ENCODE measurements around the gene ATR.
"Not testable (repeated sequence)": the region's sequence is repeated elsewhere in the genome, so short reads cannot be mapped to it uniquely, and the experiment has no call there.

Gene ATR

DNA sequence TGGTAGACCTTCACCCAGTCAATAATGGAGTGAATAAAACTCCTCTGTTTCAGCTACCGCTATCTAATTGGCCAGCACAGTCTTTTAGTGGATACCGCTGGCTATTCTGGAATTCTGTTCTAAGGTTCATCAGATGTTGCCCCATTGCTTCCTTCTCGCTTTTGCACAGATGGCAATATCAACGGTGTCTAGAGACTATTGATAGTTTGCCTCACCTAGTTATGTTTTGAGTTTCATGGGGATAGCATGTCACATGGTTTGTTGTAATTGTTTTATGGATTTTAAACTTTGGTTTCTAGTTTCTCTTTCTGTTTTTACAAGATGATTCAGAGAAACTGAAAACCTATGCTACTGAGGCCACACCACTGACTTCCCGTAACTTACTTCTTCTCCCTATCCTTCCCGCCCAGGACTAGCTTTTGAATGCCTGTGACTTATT, 132.7 kb downstream of the ATR start:
- FAIRE-seq, result no peak

DNA sequence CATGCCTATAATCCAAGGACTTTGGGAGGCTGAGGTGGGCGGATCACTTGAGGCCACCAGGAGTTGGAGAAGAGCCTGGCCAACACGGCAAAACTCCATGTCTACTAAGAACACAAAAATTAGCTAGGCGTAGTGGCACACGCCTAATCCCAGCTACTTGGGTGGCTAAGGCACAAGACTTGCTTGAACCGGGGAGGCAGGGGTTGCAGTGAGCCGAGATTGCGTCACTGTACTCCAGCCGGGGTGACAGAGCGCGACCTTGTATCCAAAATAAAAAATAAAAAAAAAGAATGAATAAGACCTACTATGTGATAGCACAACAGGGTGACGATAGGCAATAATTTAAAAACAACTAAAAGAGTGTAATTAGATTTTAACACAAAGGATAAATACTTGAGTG, 134.2 kb downstream of the ATR start:
- FAIRE-seq, result no peak

DNA sequence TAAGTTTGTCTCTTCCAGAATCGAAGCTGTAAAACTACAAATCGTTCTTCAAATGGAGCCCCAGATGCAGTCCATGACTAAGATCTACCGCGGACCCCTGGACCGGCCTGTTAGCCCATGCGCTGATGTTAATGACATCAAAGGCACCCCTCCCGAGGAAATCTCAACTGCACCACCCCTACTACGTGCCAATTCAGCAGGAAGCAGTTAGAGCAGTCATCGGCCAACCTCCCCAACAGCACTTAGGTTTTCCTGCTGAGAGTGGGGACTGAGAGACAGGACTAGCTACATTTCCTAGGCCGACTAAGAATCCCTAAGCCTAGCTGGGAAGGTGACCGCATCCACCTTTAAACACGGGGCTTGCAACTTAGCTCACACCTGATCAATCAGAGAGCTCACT, 135.5 kb downstream of the ATR start:
- not testable (repeated sequence) for FAIRE-seq

DNA sequence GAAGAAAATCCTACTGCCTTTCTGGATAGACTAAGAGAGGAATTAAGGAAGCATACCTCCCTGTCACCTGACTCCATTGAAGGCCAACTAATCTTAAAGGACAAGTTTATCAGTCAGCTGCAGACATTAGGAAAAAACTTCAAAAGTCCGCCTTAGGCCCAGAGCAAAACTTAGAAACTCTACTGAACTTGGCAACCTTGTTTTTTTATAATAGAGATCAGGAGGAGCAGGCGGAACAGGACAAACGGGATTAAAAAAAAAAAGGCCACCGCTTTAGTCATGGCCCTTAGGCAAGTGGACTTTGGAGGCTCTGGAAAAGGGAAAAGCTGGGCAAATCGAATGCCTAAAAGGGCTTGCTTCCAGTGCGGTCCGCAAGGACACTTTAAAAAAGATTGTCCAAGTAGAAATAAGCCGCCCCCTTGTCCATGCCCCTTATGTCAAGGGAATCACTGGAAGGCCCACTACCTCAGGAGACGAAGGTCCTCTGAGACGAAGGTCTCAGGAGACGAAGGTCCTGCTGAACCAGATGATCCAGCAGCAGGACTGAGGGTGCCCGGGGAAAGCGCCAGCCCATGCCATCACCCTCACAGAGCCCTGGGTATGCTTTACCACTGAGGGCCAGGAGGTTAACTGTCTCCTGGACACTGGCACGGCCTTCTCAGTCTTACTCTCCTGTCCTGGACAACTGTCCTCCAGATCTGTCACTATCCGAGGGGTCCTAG, 138.9 kb downstream of the ATR start:
- not testable (repeated sequence) for FAIRE-seq

DNA sequence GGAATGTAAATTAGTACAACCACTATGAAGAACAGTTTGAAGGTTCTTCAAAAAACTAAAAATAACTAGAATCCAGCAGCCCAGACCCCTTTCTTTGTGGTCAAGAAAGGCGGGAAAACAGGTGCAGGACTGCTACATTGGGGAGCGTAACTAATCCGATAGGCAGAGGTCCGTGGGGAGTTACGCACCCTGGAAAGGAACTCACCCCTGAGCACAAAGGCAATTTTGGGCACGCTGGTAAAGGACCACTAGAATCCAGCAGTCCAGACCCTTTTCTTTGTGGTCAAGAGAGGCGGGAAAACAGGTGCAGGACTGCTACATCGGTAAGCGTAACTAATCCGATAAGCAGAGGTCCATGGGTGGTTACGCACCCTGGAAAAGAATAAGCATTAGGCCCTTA, 140.4 kb downstream of the ATR start:
- not testable (repeated sequence) for FAIRE-seq

DNA sequence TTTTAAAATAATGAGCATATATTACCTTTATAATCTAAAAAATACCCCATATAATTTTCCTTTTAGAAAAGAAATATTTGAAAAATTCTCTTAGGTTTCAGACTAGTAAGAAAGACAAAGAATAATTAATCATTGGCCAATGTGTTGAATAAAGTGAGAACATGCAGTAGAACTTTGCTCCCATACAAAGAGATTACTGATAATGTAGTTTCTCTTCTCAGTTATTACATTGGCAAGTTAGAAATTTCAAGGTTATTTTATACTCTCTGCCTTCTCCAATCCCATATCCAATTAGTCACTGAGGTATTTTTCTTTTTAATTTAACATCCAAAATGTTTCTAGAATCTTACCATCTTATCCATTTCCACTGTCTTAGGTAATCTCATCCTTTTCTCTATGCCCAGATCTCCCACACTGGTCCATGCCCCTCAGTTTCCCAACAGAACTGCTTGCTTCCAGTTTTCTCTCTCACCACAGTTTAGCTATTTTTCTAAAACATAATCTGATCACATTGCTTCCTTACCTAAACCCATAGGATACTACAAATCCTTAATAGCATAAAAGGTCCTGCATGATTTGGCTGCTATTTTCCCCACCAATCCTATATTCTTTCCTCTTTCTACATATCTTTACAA, 141.5 kb downstream of the ATR start:
- peak; percentile 70 for FAIRE-seq

DNA sequence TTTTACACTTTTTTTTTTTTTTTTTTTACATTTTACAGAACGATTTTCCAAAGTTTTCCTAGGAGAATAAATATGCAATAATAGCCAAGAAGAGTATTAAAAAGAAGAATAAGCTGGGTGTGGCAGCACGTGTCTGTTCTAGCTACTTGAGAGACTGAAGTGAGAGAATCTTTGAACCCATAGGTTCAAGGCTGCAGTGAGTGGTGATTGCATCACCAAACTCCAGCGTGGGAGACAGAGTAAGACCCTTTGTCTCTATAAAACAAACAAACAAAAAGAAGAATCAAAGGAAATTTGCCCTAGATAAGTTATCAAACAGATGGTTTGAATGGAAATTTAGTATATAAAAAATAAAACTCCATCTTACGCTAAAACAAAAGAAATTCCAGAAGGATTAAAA, 144.0 kb downstream of the ATR start:
- no peak for FAIRE-seq

DNA sequence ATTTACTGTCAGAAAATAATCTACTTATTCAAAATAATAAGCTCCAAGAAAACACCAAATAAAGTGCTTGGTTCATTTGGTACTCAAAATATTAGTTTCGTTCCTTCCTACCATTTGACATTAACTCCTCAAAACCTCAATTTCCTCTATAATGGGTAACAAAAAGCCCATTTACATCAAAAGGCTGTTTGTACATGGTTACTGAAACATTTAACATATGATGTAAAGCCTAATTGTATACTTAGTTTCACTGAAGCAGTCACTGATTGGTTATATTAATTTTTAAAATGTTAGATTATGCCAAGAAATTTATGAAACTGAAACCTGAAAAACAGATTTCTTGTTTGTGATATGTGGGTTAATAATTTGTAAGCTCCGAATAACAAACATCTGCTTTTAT, 145.4 kb downstream of the ATR start:
- FAIRE-seq, result no peak

DNA sequence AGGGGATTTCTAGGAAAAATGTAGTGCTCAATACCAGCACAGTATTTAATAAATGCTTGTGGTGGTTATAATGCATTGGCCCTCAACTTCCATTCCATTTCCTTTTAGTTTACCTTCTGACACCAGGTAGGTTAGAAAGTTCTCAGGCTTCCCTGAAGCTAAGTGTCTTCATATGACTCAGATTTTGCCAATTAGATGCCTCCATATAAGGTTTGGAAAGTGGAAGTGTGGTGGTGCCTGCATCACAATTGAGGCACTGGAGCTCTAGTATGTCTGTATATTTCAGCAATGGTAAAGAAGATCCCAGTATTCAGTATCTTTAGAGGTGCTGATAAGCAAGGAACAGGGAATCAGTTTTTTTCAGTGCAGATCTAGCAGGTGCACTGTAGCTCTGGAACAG, 149.0 kb downstream of the ATR start:
- FAIRE-seq, result no peak

DNA sequence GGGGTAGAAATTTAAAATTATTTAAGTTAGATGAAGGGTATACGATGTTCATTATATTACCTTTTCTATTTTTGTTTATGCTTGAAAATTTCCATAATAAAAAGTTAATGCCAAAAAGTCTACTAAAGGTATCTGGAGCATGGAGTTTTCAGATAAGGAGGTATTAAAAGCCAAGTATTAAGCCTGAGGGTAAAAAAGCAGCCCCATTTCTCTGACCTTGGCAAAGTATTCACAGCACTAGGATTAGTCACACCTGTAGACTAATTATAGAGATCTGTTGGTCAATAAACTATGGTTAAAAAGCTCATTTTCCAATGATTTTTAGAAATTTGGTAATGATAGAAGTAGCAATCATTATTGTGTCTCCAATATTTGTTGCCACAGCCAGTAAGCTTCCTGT, 153.8 kb downstream of the ATR start:
- FAIRE-seq, result no peak

DNA sequence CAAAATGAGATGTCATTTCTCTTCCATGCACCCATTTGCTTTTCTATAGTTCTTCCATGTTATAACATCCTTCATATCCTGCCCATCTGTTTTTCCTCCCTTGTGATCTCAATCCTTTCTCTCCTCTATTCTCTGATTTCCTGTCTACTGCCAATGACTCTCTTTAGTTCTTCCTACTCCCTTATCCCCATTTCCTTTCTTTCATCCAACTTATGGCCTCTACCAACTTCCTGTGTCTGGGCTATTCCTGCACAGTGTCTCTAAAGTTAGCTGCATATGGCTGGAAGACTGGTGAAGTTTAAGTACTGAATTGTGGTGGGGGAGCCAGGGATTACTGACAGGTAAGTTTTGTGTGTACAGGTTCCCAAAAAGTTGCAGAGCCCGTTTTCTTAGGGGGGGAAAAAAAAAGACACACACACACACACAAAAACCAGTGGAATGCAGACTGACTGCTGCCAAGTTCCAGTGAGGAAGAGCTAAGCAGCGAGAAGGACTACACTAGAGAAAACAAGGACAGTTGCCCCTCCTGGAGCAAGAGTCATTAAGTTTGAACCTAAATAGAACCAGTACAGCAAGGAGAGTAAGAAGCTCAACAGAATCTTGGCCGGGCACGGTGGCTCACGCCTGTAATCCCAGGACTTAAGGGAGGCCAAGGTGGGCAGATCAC, 159.5 kb downstream of the ATR start:
- no peak for FAIRE-seq

DNA sequence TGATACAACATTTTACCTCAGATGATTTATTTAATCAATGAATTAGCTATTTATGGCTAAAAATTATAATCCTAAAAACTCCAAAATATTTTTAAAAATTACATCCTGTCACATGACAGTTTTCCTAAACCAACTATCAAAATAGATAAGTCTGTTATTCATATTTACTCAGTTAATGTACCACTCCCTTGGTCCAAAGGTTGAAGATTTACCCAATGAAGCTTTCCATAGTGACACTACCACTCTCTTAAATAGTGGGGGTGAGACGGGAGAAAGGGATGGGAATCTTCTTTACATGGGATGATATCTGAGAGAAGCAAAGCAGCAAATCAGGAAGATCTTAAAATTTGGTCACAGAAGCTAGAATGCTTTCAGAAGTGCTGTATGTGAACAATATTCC, 161.2 kb downstream of the ATR start:
- no peak for FAIRE-seq

DNA sequence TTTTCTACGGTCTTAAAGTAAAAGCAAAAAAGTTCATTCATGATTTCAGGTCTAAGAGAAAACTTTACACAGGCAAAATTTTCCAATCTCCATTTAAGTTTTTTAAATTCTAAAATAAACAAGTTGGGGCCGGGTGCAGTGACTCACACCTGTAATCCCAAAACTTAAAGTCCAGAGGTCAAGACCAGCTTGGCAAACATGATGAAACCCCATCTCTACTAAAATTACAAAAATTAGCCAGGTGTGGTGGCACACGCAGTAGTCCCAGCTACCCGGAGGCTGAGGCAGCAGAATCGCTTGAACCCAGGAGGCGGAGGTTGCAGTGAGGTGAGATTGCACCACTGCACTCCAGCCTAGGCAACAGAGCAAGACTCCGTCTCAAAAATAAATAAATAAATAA, 178.0 kb downstream of the ATR start:
- FAIRE-seq, result not testable (repeated sequence)

All from G401.6 (cell line).